ENCODE data around the gene DCAF11. TPM values are rescaled to one million over a fixed set of nuclear protein-coding genes. Genes with fewer than 3 reads are reported as not detected.

Gene DCAF11
- total RNA-seq, 4 donors from 2014 or later: 42.9 to 87.4 (median 57.8) TPM

DNA sequence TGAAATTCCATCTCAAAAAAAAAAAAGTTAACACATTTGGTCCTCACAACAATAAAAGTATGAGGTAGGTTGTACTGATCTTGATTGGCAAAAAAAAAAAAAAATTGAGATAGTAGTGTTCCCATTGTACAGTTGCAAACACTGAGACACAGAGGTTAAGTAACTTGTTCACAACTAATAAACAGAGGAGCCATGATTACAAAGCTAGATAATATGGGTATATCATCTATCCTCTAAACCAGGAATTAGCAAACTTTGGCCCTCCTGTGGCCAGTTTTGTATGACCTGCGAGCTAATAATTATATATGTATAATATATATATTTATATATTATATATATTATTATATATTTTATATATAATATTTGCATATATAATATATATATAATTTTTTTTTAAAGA is 19.2 kb downstream of the DCAF11 start:
- H3K9me3 ChIP-seq: no peaks in the 10 kb centered on the region
- no peak for TF ChIP-seq POLR2A (IDR thresholded peaks at IDR 0.05)
- TF ChIP-seq, protein P1, sequence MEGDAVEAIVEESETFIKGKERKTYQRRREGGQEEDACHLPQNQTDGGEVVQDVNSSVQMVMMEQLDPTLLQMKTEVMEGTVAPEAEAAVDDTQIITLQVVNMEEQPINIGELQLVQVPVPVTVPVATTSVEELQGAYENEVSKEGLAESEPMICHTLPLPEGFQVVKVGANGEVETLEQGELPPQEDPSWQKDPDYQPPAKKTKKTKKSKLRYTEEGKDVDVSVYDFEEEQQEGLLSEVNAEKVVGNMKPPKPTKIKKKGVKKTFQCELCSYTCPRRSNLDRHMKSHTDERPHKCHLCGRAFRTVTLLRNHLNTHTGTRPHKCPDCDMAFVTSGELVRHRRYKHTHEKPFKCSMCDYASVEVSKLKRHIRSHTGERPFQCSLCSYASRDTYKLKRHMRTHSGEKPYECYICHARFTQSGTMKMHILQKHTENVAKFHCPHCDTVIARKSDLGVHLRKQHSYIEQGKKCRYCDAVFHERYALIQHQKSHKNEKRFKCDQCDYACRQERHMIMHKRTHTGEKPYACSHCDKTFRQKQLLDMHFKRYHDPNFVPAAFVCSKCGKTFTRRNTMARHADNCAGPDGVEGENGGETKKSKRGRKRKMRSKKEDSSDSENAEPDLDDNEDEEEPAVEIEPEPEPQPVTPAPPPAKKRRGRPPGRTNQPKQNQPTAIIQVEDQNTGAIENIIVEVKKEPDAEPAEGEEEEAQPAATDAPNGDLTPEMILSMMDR (IDR thresholded peaks at IDR 0.05): no peak
- H3K27me3 ChIP-seq: no peaks in the 10 kb centered on the region
- H3K4me1 ChIP-seq: peaks cover 0 to 7% of the 10 kb centered on the region in 2 donors
- intact Hi-C loops (cut with DNase I; ENCODE audit: low total_unique reads): no loop called here
- H3K4me3 ChIP-seq: no peak overlapping the region
- H3K27ac ChIP-seq: no peak overlapping the region
- no peak for DNase-seq
- no peaks in the 10 kb centered on the region for H3K36me3 ChIP-seq

DNA sequence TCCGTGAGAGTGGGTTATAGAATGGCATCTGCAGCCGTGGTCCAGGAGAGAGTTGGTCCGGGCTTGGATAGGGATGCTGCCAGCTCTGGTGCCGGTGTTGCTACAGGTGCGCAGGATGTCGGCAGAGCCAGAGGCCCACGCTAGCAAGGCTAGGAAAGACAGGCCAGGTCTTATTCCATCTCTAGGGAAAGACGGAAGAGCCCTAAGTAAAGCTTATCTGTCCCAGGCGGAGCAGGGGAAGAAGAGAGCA is 20.9 kb downstream of the DCAF11 start:
- peak overlapping the region; percentile 90 to 95 for H3K27ac ChIP-seq
- intact Hi-C loops (cut with DNase I; ENCODE audit: low total_unique reads): no loop called here
- H3K27me3 ChIP-seq: no peaks in the 10 kb centered on the region
- H3K9me3 ChIP-seq: no peaks in the 10 kb centered on the region
- DNase-seq: no peak
- no peaks in the 10 kb centered on the region for H3K36me3 ChIP-seq
- TF ChIP-seq POLR2A (IDR thresholded peaks at IDR 0.05): no peak
- TF ChIP-seq, protein P1 (IDR thresholded peaks at IDR 0.05): no peak
- H3K4me1 ChIP-seq: peaks cover 4 to 7% of the 10 kb centered on the region in 2 donors
- peak overlapping the region; percentile 84 to 97 for H3K4me3 ChIP-seq

DNA sequence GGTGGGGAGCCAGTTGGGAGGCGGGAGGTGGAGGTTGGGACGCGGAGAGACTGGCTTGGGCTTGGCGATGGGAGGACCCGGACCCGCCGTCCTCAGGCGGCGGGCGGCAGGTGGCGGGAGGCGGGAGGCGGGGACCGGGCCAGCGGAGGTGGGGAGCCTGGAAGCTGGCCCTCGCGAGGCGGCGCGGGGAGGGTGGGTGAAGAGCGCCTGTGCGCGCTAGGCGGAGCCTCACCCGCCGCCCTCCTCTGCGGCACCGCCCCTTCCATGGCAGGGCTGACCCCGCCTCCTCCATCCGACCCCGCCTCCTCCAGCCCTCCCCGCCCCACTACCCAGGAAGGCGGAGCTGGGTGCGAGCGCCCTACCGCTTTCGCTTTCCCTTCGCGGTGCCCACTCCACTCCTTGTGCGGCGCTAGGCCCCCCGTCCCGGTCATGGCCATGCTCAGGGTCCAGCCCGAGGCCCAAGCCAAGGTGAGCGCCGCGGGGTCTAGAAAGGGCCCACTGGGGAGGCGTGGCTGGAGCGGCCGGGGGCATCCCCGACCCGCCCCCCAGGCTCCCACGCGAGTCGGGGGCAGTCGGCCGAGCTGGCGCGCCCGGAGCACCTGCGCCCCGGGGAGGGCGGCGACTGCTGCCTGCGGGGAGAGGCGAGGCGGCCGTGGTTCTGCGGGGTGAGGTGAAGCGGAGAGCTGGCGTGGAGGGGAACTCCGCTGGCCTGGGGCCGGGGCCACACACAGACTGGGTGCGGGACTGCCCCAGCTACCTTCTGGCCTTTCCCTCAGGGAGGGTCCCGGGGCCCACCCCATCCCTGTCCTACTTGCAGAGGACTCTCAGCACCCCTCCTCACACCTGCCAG is 21.5 kb downstream of the DCAF11 start, which contains the start of gene PSME1:
TSS of gene PSME1 (plus strand) at position 361 of the 850 bp plus-strand sequence. CDS start at position 430, 69 bp downstream.
- Histone ChIP-seq H3K9me3 (no peaks in the 10 kb centered on the region), H3K27ac (peak within 1 kb of the TSS; percentile 90 to 95), H3K36me3 (no peaks in the 10 kb centered on the region), H3K4me1 (peaks cover 4 to 7% of the 10 kb centered on the region in 2 donors), H3K4me3 (peak within 1 kb of the TSS; percentile 84 to 97), H3K27me3 (no peaks in the 10 kb centered on the region)
- intact Hi-C loops (cut with DNase I; ENCODE audit: low total_unique reads): no loop called here
- TF ChIP-seq, protein P1 (IDR thresholded peaks at IDR 0.05): peak in 1 of 4 experiments; percentile 6
- peak; percentile 24 to 81 for TF ChIP-seq POLR2A (IDR thresholded peaks at IDR 0.05)
- DNase-seq: peak; percentile 93 to 95

DNA sequence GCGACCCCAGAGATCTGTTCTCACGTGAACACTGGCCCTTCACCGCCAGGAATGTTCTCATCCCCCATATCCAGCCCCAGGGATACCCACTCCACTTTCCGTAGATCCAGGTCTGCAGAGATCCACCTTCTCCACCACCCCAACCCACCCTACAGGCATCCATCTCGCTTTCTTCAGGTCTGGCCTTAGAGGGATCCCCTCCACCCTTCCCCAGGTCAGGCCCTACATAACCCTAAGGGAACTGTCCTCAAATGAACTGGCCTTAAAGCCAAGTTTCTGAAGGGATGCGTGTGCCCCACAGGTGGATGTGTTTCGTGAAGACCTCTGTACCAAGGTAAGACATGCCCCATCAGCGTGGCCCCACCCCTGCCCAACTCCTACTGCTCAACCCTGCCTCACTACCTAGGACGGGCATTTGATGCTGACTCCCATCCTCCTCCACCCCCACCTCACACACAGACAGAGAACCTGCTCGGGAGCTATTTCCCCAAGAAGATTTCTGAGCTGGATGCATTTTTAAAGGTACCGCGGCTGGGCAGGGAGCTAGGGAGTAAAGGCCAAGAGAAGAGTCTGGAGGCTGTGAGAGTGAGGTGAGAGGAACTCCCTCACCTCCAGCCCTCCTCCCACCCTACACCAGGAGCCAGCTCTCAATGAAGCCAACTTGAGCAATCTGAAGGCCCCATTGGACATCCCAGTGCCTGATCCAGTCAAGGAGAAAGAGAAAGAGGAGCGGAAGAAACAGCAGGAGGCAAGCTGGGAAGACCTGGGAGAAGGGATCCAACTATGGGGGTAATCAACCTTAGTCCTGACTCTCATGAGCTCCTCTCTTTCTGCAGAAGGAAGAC is 22.3 kb downstream of the DCAF11 start:
- TF ChIP-seq POLR2A (IDR thresholded peaks at IDR 0.05): no peak
- TF ChIP-seq, protein P1 (IDR thresholded peaks at IDR 0.05): no peak
- peak overlapping the region; percentile 84 to 97 for H3K4me3 ChIP-seq
- no peaks in the 10 kb centered on the region for H3K27me3 ChIP-seq
- H3K4me1 ChIP-seq: peaks cover 4 to 7% of the 10 kb centered on the region in 2 donors
- intact Hi-C loops (cut with DNase I; ENCODE audit: low total_unique reads): no loop called here
- DNase-seq: no peak
- no peaks in the 10 kb centered on the region for H3K9me3 ChIP-seq
- peak overlapping the region; percentile 90 to 95 for H3K27ac ChIP-seq
- no peaks in the 10 kb centered on the region for H3K36me3 ChIP-seq

All from uterus (tissue), 4 donors.